Loucy (cell line): ENCODE results near the gene SCRT2.

Experiments used
- H2AFZ ChIP-seq: fragments of 200-600 bp; sonication (generic); 2 replicates; pipeline ENCODE4 v1.6.0; 2016; ENCODE audit warnings: antibody characterized with exemption, mild to moderate bottlenecking, low read length, moderate library complexity
- H3F3A ChIP-seq: fragments of 200-600 bp; 2 replicates; pipeline ENCODE4 v1.6.0; 2016; ENCODE audit warnings: antibody characterized with exemption, low read depth, mild to moderate bottlenecking
- H3K27me3 ChIP-seq: fragments of 200-600 bp; sonication (generic); 2 replicates; pipeline ENCODE4 v1.6.1; 2014; ENCODE audit warnings: low read length, mild to moderate bottlenecking; ENCODE audit not compliant: insufficient read depth, poor library complexity, severe bottlenecking
- H3K36me3 ChIP-seq: fragments of 200-600 bp; sonication (generic); 2 replicates; pipeline ENCODE4 v1.6.1; 2016; ENCODE audit warnings: low read length; ENCODE audit not compliant: insufficient read depth
- H3K4me1 ChIP-seq: fragments of 200-600 bp; sonication (generic); 2 replicates; pipeline ENCODE4 v1.5.1; 2014; ENCODE audit warnings: low read length, mild to moderate bottlenecking; ENCODE audit not compliant: insufficient read depth, poor library complexity, severe bottlenecking
- H3K4me2 ChIP-seq: fragments of 200-600 bp; sonication (generic); 2 replicates; pipeline ENCODE4 v1.6.0; 2014; ENCODE audit warnings: antibody characterized with exemption, low read length, low read depth, mild to moderate bottlenecking; ENCODE audit not compliant: poor library complexity, severe bottlenecking
- H3K4me3 ChIP-seq: fragments of 200-600 bp; sonication (generic); 2 replicates; pipeline ENCODE4 v1.5.1; 2014; ENCODE audit warnings: low read length, mild to moderate bottlenecking, mixed read lengths; ENCODE audit not compliant: poor library complexity, severe bottlenecking
- H3K79me2 ChIP-seq: fragments of 200-600 bp; sonication (generic); 2 replicates; pipeline ENCODE4 v1.6.1; 2014; ENCODE audit warnings: low read length; ENCODE audit not compliant: insufficient read depth
- H3K9ac ChIP-seq: fragments of 200-600 bp; sonication (generic); 2 replicates; pipeline ENCODE4 v1.6.0; 2014; ENCODE audit warnings: mild to moderate bottlenecking, low read depth, low read length, moderate library complexity; ENCODE audit not compliant: poor library complexity, severe bottlenecking
- H3K9me2 ChIP-seq: fragments of 200-600 bp; sonication (generic); replicated peaks from 2 replicates; pipeline ENCODE4 v1.6.1; 2016; ENCODE audit warnings: low read depth, low read length, mixed read lengths
- H3K9me3 ChIP-seq: fragments of 200-600 bp; sonication (generic); 2 replicates; pipeline ENCODE4 v1.6.1; 2014; ENCODE audit warnings: mild to moderate bottlenecking, antibody characterized with exemption, low read length, low read depth; ENCODE audit not compliant: insufficient read depth
- H4K20me1 ChIP-seq: fragments of 200-600 bp; sonication (generic); 2 replicates; pipeline ENCODE4 v1.6.0; 2014; ENCODE audit warnings: antibody characterized with exemption, low read length, mild to moderate bottlenecking; ENCODE audit not compliant: insufficient read depth, poor library complexity, severe bottlenecking
- CTCF ChIP-seq: fragments of 200-600 bp; sonication (generic); conservative IDR thresholded peaks from 2 replicates; pipeline ENCODE4 v1.5.1; 2014; ENCODE audit warnings: mild to moderate bottlenecking, antibody characterized with exemption, low read length
- EZH2phosphoT487 ChIP-seq: fragments of 200-600 bp; IDR thresholded peaks from 2 replicates; pipeline ENCODE4 v1.6.1; 2018; ENCODE audit warnings: antibody characterized with exemption, mild to moderate bottlenecking, moderate library complexity, borderline replicate concordance

Gene SCRT2

DNA sequence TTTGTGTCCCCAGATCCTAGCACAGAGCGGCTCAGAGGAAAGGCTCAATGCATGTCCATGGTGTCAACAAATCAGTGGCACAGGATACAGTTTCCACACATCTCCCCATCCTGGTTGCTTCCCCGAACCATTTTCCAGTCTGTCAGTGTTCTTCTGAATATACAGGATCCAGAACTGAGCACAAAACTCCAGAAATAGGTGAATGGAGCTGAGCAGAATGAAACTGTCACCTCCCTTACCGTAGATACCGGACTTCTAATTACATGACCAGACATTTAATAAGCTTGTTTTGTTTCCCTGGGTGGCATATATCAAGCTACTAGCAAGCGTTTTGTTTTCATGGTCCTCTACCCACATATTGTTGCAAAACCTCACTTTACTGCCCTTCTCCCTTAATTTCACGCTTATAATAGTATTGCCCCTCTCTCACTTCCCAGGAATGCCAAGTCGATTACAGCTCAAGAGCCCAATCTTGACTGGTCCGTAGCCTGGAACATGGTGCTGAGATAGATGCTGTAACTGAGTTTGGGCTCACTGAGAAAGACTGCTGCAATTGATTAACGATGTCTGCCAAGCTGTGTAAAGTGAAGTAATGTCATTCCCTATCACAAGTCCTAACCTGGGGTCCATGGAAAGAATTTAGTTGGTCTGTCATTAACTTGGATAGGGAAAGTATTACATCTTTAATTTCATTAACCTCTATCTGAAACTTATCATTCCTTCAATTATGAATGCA is 12.0 kb upstream of the SCRT2 start:
- Histone ChIP-seq H3K36me3 (no peaks in the 10 kb centered on the region), H3K79me2 (no peaks in the 10 kb centered on the region), H3K9me3 (no peaks in the 10 kb centered on the region), H3K4me3 (no peak overlapping the region), H3K9me2 (no peaks in the 10 kb centered on the region), H3K27me3 (no peaks in the 10 kb centered on the region), H3K4me1 (no peaks in the 10 kb centered on the region), H3K9ac (no peak overlapping the region), H3F3A (no peaks in the 10 kb centered on the region), H3K4me2 (no peak overlapping the region), H4K20me1 (no peaks in the 10 kb centered on the region), H2AFZ (no peak overlapping the region)
- no peak for TF ChIP-seq CTCF
- TF ChIP-seq EZH2phosphoT487: no peak

- no peaks in the 10 kb centered on the region for H3K4me1 ChIP-seq
- no peaks in the 10 kb centered on the region for H3K36me3 ChIP-seq
- no peaks in the 10 kb centered on the region for H4K20me1 ChIP-seq
- no peaks in the 10 kb centered on the region for H3K9me3 ChIP-seq
- no peaks in the 10 kb centered on the region for H3K79me2 ChIP-seq
- H2AFZ ChIP-seq: no peak overlapping the region
- TF ChIP-seq CTCF: no peak
- H3F3A ChIP-seq: no peaks in the 10 kb centered on the region
- no peak overlapping the region for H3K4me2 ChIP-seq
- H3K9me2 ChIP-seq: no peaks in the 10 kb centered on the region
- no peak overlapping the region for H3K9ac ChIP-seq
- no peaks in the 10 kb centered on the region for H3K27me3 ChIP-seq
- H3K4me3 ChIP-seq: no peak overlapping the region
Observed at GRCh38 chr20:684676-685319, 9.2 kb upstream of the SCRT2 start.

DNA sequence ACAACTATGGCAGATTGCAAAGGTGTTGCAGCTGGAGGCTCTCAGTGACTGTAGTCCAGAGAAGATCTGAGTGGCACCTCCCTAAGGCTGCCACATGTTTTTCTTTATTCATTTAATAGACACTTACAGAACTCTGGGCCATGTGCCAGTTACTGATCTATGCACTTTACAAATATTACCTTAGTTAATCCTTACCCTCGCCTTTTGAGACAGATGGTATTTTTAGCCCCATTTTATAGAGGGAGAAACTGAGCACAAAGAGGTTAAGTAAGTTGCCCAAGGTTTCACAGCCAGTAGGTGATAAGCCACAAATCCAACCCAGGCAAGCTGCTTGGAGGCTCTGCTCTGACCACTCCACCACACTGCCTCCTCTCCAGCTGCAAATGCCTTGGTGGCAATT is 6.5 kb upstream of the SCRT2 start:
- H3K36me3 ChIP-seq: no peaks in the 10 kb centered on the region
- no peak overlapping the region for H3K4me3 ChIP-seq
- no peak overlapping the region for H2AFZ ChIP-seq
- H4K20me1 ChIP-seq: no peaks in the 10 kb centered on the region
- H3K27me3 ChIP-seq: no peaks in the 10 kb centered on the region
- no peaks in the 10 kb centered on the region for H3F3A ChIP-seq
- H3K9me3 ChIP-seq: no peaks in the 10 kb centered on the region
- no peaks in the 10 kb centered on the region for H3K9me2 ChIP-seq
- H3K4me1 ChIP-seq: no peaks in the 10 kb centered on the region
- no peak for TF ChIP-seq EZH2phosphoT487
- no peak for TF ChIP-seq CTCF
- H3K9ac ChIP-seq: no peak overlapping the region
- H3K79me2 ChIP-seq: no peaks in the 10 kb centered on the region
- H3K4me2 ChIP-seq: no peak overlapping the region
